Liver (tissue), 9 donors: ENCODE data around the gene RNF217. TPM values are rescaled to one million over a fixed set of nuclear protein-coding genes. Genes with fewer than 3 reads are reported as not detected.

Experiments
- DNase-seq: peaks from one replicate; pipeline ENCODE4 v3.0.0-alpha.2; 2017; ENCODE audit warnings: low spot score
- H3K27ac ChIP-seq, 2 donors: one replicate each; pipeline ENCODE4 v1.7.0; 2013; ENCODE audit warnings: inconsistent platforms in 2 of 2, low read length in 2 of 2, control low read depth in 1 of 2, low read depth in 1 of 2, mild to moderate bottlenecking in 1 of 2
- H3K27me3 ChIP-seq, 4 donors: one replicate each; pipeline versions ENCODE4 v1.6.1 to v1.7.0; 2013; ENCODE audit warnings: low read length in 3 of 4, inconsistent platforms in 1 of 4, mild to moderate bottlenecking in 1 of 4, moderate library complexity in 1 of 4; ENCODE audit not compliant: control insufficient read depth in 4 of 4, insufficient read depth in 4 of 4
- H3K36me3 ChIP-seq, 4 donors: one replicate each; pipeline versions ENCODE4 v1.6.1 to v1.7.0; 2013; ENCODE audit warnings: low read length in 3 of 4, mild to moderate bottlenecking in 3 of 4, low read depth in 1 of 4, moderate library complexity in 1 of 4; ENCODE audit not compliant: control insufficient read depth in 4 of 4, insufficient read depth in 3 of 4
- H3K4me1 ChIP-seq, 4 donors: one replicate each; pipeline versions ENCODE4 v1.6.1 to v1.7.0; 2013; ENCODE audit warnings: low read length in 3 of 4, mild to moderate bottlenecking in 3 of 4, moderate library complexity in 1 of 4; ENCODE audit not compliant: control insufficient read depth in 4 of 4, insufficient read depth in 4 of 4
- H3K4me3 ChIP-seq, 3 donors: one replicate each; pipeline versions ENCODE4 v1.6.1 to v1.7.0; 2013; ENCODE audit warnings: low read length in 3 of 3, control low read depth in 1 of 3, low read depth in 1 of 3, mild to moderate bottlenecking in 1 of 3
- H3K9ac ChIP-seq, 2 donors: one replicate each; pipeline ENCODE4 v1.7.0; 2013; ENCODE audit warnings: low read length in 2 of 2, mild to moderate bottlenecking in 2 of 2, moderate library complexity in 2 of 2, control low read depth in 1 of 2, low read depth in 1 of 2
- H3K9me3 ChIP-seq, 4 donors: one replicate each; pipeline versions ENCODE4 v1.6.1 to v1.7.0; 2013; ENCODE audit warnings: low read length in 3 of 4; ENCODE audit not compliant: control insufficient read depth in 4 of 4
- ATF3 ChIP-seq: IDR thresholded peaks from 2 replicates; pipeline ENCODE4 v1.6.1; 2016; ENCODE audit warnings: antibody characterized with exemption
- EGR1 ChIP-seq, 2 donors: IDR thresholded peaks; 2 replicates each; pipeline ENCODE4 v1.6.1; 2016 to 2018; ENCODE audit warnings: antibody characterized with exemption in 2 of 2, low read depth in 2 of 2
- FOXA1 ChIP-seq: IDR thresholded peaks from 2 replicates; pipeline ENCODE4 v1.6.1; 2016; ENCODE audit warnings: antibody characterized with exemption
- FOXA2 ChIP-seq: IDR thresholded peaks from 2 replicates; pipeline ENCODE4 v1.6.1; 2016; ENCODE audit warnings: antibody characterized with exemption
- GABPA ChIP-seq, 2 donors: IDR thresholded peaks in 1 of 2; conservative IDR thresholded peaks in 1 of 2; 2 replicates each; pipeline ENCODE4 v1.6.1; 2016; ENCODE audit warnings: antibody characterized with exemption in 2 of 2, mild to moderate bottlenecking in 1 of 2, moderate library complexity in 1 of 2
- HNF4A ChIP-seq, 2 donors: conservative IDR thresholded peaks; 2 replicates each; pipeline ENCODE4 v1.6.1; 2016; ENCODE audit warnings: antibody characterized with exemption in 2 of 2, mild to moderate bottlenecking in 2 of 2
- HNF4G ChIP-seq: IDR thresholded peaks from 2 replicates; pipeline ENCODE4 v1.6.1; 2016; ENCODE audit warnings: antibody characterized with exemption
- NR2F2 ChIP-seq: IDR thresholded peaks from 2 replicates; pipeline ENCODE4 v1.6.1; 2016; ENCODE audit warnings: antibody characterized with exemption
- RAD21 ChIP-seq, 2 donors: IDR thresholded peaks; 2 replicates each; pipeline ENCODE4 v1.6.1; 2016; ENCODE audit warnings: antibody characterized with exemption in 2 of 2, mild to moderate bottlenecking in 2 of 2
- REST ChIP-seq: IDR thresholded peaks from 2 replicates; pipeline ENCODE4 v1.6.1; 2016; ENCODE audit warnings: antibody characterized with exemption, mild to moderate bottlenecking
- RXRA ChIP-seq, 2 donors: IDR thresholded peaks; 2 replicates each; pipeline ENCODE4 v1.6.1; 2017 to 2018; ENCODE audit warnings: antibody characterized with exemption in 2 of 2, mild to moderate bottlenecking in 1 of 2
- SP1 ChIP-seq: IDR thresholded peaks from 2 replicates; pipeline ENCODE4 v1.6.1; 2018; ENCODE audit warnings: antibody characterized with exemption, mild to moderate bottlenecking
- TAF1 ChIP-seq: conservative IDR thresholded peaks from 2 replicates; pipeline ENCODE4 v1.6.1; 2016; ENCODE audit warnings: antibody characterized with exemption, mild to moderate bottlenecking
- YY1 ChIP-seq: IDR thresholded peaks from 2 replicates; pipeline ENCODE4 v1.6.1; 2016; ENCODE audit warnings: antibody characterized with exemption, mild to moderate bottlenecking
- ZBTB33 ChIP-seq: IDR thresholded peaks from 2 replicates; pipeline ENCODE4 v1.6.1; 2016; ENCODE audit warnings: antibody characterized with exemption
- WGBS: extraction: QIAGEN DNeasy Blood & Tissue Kit; methylation state at CpG from one replicate; pipeline ENCODE4 v1.1.7; 2013; 5-methylcytosine and 5-hydroxymethylcytosine counted together
- polyA plus RNA-seq, 2 donors: library from polyadenylated mRNA; stranded (reverse) in 1 of 2; unstranded in 1 of 2; fragments of 200-250 nt in 1 of 2; fragments of >200 nt in 1 of 2; fragmentation: Nextera tagmentation in 1 of 2; extraction: Ambion mirVana in 1 of 2; gene quantifications; one replicate each; pipeline versions ENCODE4 v1.2.1 to v1.2.3, GENCODE V29; 2013 to 2015
- total RNA-seq, 2 donors: library from RNA; depleted of rRNA; stranded (reverse); fragments of >200 nt; gene quantifications; one replicate each; pipeline ENCODE4 v1.2.3, GENCODE V29; 2014
- TF ChIP-seq, protein P1 (sequence below): fragments of 150-350 bp; IDR thresholded peaks from 2 replicates; pipeline ENCODE4 v1.5.1; 2017; ENCODE audit warnings: improper control_type of control experiment, low read depth, low read length; ENCODE audit not compliant: missing input control
- TF ChIP-seq, protein P2 (sequence below): IDR thresholded peaks from 2 replicates; pipeline ENCODE4 v1.6.1; 2016; ENCODE audit warnings: antibody characterized with exemption
- donor health status: healthy.
- donor health status: healthy.
- donor health status: healthy.
- donor health status: healthy.
- donor health status: healthy.

Gene RNF217
- total and polyA plus RNA-seq, 4 donors: 2.3 to 18.3 (median 4.1) TPM

DNA sequence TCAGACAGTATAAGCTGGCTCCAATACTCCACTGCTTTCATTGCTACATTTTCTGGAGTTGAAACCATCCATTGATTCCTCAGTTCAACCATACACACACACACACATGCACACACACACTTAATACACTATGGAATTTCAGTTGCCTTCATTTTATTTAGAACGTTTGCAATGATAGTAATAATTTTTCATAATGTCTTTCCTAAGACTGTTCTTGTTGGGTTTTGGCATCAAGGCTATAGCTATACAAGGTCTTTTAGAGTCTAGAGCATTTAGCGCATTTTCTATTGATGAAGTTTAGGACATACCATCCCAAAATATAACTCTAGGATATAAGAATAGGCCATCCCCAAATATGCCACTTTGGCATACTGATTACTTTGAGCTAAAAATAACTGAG lies 175.8 kb downstream of the RNF217 start:
- H3K27ac ChIP-seq: no peak overlapping the region
- TF ChIP-seq ZBTB33: no peak
- TF ChIP-seq FOXA2: no peak
- TF ChIP-seq EGR1 (IDR thresholded peaks at IDR 0.05; ENCODE audit: low read depth in 2 of 2): no peak
- no peak for TF ChIP-seq RXRA (IDR thresholded peaks at IDR 0.05)
- TF ChIP-seq SP1: no peak
- no peak for TF ChIP-seq REST
- no peak for TF ChIP-seq FOXA1
- TF ChIP-seq, protein P1, sequence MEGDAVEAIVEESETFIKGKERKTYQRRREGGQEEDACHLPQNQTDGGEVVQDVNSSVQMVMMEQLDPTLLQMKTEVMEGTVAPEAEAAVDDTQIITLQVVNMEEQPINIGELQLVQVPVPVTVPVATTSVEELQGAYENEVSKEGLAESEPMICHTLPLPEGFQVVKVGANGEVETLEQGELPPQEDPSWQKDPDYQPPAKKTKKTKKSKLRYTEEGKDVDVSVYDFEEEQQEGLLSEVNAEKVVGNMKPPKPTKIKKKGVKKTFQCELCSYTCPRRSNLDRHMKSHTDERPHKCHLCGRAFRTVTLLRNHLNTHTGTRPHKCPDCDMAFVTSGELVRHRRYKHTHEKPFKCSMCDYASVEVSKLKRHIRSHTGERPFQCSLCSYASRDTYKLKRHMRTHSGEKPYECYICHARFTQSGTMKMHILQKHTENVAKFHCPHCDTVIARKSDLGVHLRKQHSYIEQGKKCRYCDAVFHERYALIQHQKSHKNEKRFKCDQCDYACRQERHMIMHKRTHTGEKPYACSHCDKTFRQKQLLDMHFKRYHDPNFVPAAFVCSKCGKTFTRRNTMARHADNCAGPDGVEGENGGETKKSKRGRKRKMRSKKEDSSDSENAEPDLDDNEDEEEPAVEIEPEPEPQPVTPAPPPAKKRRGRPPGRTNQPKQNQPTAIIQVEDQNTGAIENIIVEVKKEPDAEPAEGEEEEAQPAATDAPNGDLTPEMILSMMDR: no peak
- TF ChIP-seq, protein P2, sequence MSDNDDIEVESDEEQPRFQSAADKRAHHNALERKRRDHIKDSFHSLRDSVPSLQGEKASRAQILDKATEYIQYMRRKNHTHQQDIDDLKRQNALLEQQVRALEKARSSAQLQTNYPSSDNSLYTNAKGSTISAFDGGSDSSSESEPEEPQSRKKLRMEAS: no peak
- TF ChIP-seq YY1: no peak
- TF ChIP-seq NR2F2: no peak
- no peak for TF ChIP-seq TAF1
- TF ChIP-seq RAD21 (IDR thresholded peaks at IDR 0.05): no peak
- no peak for TF ChIP-seq ATF3
- no peak for TF ChIP-seq GABPA (IDR thresholded peaks at IDR 0.05 in 1 of 2, conservative IDR thresholded peaks at IDR 0.05 in 1 of 2)
- TF ChIP-seq HNF4A (conservative IDR thresholded peaks at IDR 0.05): no peak
- TF ChIP-seq HNF4G: no peak
- no peak overlapping the region for H3K9ac ChIP-seq
- no peak for DNase-seq
- no peaks in the 10 kb centered on the region for H3K4me1 ChIP-seq
- 87% methylated on average over 2 of the region's 2 CpGs for WGBS
- no peaks in the 10 kb centered on the region for H3K36me3 ChIP-seq
- no peaks in the 10 kb centered on the region for H3K9me3 ChIP-seq
- no peaks in the 10 kb centered on the region for H3K27me3 ChIP-seq
- H3K4me3 ChIP-seq: no peak overlapping the region

- Histone ChIP-seq H3K4me3 (no peak overlapping the region), H3K9ac (no peak overlapping the region), H3K9me3 (no peaks in the 10 kb centered on the region), H3K27me3 (no peaks in the 10 kb centered on the region), H3K36me3 (no peaks in the 10 kb centered on the region), H3K4me1 (no peaks in the 10 kb centered on the region), H3K27ac (no peak overlapping the region)
- no peak for DNase-seq
- TF ChIP-seq HNF4G: no peak
- TF ChIP-seq ZBTB33: no peak
- no peak for TF ChIP-seq FOXA1
These were observed 178.6 kb downstream of the RNF217 start for GRCh38 chr6:125140808-125141207.
